Sigmoid colon (tissue), 7 donors: Measurements from ENCODE around the gene ILKAP. TPM values are rescaled to one million over a fixed set of nuclear protein-coding genes. Genes with fewer than 3 reads are reported as not detected.

Source experiments
- DNase-seq: peaks from one replicate; pipeline ENCODE4 v3.0.0-alpha.2; 2019
- H3K27ac ChIP-seq, 4 donors: fragments of 200-600 bp; sonication (generic); one replicate each; pipeline ENCODE4 v1.5.1; 2016 to 2019; ENCODE audit warnings: mild to moderate bottlenecking in 1 of 4
- H3K27me3 ChIP-seq, 3 donors: fragments of 200-600 bp; sonication (generic); one replicate each; pipeline ENCODE4 v1.5.1; 2019; ENCODE audit warnings: mild to moderate bottlenecking in 1 of 3
- H3K36me3 ChIP-seq, 4 donors: fragments of 200-600 bp; sonication (generic); one replicate each; pipeline ENCODE4 v1.5.1; 2016 to 2019
- H3K4me1 ChIP-seq, 4 donors: fragments of 200-600 bp; sonication (generic); one replicate each; pipeline ENCODE4 v1.5.1; 2017 to 2019
- H3K4me3 ChIP-seq, 4 donors: fragments of 200-600 bp; sonication (generic); one replicate each; pipeline ENCODE4 v1.5.1; 2017 to 2019; ENCODE audit warnings: mild to moderate bottlenecking in 2 of 4, moderate library complexity in 1 of 4
- H3K9me3 ChIP-seq, 4 donors: fragments of 200-600 bp in 3 of 4; sonication (generic) in 3 of 4; one replicate each; pipeline versions ENCODE4 v1.5.1 to v1.6.1; 2013 to 2019
- EP300 ChIP-seq, 4 donors: sonication (generic); formaldehyde crosslinking; IDR thresholded peaks; one replicate each; pipeline ENCODE4 v1.6.1; 2017; ENCODE audit warnings: antibody characterized with exemption in 4 of 4
- POLR2A ChIP-seq, 2 donors: fragments of 450-650 bp; IDR thresholded peaks; one replicate each; pipeline ENCODE4 v1.6.1; 2016; ENCODE audit warnings: antibody characterized with exemption in 2 of 2, mild to moderate bottlenecking in 2 of 2, moderate library complexity in 2 of 2
- POLR2AphosphoS5 ChIP-seq, 4 donors: sonication (generic); formaldehyde crosslinking; IDR thresholded peaks; one replicate each; pipeline ENCODE4 v1.6.1; 2017; ENCODE audit warnings: antibody characterized with exemption in 4 of 4
- WGBS, 2 donors: extraction: QIAGEN DNeasy Blood & Tissue Kit; methylation state at CpG; one replicate each; pipeline ENCODE4 v1.1.7; 2013; 5-methylcytosine and 5-hydroxymethylcytosine counted together
- intact Hi-C: fragments of 100-400 bp; cut with DNase I; formaldehyde crosslinking; loops from one replicate; pipeline ENCODE4 v1.15.1; 2023
- polyA plus RNA-seq, 3 donors: library from polyadenylated mRNA; stranded (reverse); fragments of 200-250 nt; gene quantifications; one replicate each; pipeline ENCODE4 v1.2.3, GENCODE V29; 2013
- total RNA-seq, 4 donors: library from RNA; depleted of rRNA; stranded (reverse); fragments of >200 nt; gene quantifications; one replicate each; pipeline ENCODE4 v1.1.0, GENCODE V29; 2016
- TF ChIP-seq, protein P1 (sequence below), 4 experiments: fragments of 450-650 bp in 3 of 4; fragments of 200-600 bp in 1 of 4; IDR thresholded peaks; one replicate each; pipeline ENCODE4 v1.5.1; 2016 to 2019; ENCODE audit warnings: antibody characterized with exemption in 4 of 4, mild to moderate bottlenecking in 3 of 4, moderate library complexity in 2 of 4
- donor health status: healthy with polysubstance abuse.
- donor health status: Bipolar disorder and iron deficiency.
- donor health status: healthy.

The ILKAP gene
- total and polyA plus RNA-seq, 7 donors = 26.4 to 57.3 (median 40.6) TPM

DNA sequence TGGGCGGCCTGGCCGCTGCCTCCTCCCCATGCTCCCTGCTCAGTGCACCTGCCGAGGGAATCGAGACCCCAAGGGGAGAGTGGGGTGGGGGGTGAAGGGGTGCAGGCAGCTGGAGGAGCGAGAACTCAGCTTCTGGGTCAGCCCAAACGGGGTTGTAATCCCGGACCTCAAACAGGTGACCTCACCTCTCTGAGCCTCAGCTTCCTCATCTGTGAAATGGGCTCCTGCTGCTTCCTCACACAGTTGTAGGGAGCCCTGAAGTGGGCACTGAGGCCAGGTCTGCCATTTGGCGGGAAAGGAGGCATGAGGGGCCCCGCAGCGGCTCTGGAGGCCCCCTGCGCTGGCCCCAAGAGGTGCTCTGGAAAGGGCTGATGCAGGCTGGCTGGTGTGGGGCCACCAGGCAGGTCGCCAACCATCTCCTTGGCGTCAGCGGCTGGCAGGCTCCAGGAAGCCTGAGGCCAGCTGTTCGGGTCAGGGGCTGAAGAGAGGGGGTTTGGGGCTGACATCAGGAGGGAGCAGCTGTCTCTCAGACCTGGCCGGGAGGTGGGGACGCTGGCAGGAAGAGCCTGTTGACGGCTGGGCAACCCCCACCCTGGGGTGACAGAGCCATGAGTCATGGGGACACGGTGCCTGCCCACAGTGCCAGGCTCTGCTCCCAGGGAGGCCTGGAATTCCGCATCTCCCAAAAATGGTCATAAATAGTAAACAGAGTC lies 60.1 kb downstream of the ILKAP start:
- H3K27me3 ChIP-seq = no peaks in the 10 kb centered on the region
- intact Hi-C loops = no loop called here
- peaks cover 0 to 28% (median 21%) of the 10 kb centered on the region in 4 donors for H3K4me1 ChIP-seq
- peak overlapping the region in 1 of 4 donors; percentile 1 for H3K27ac ChIP-seq
- no peak overlapping the region for H3K4me3 ChIP-seq
- no peaks in the 10 kb centered on the region for H3K9me3 ChIP-seq
- 55 to 63% methylated on average over 20 of the region's 20 CpGs for whole genome bisulfite sequencing, 2 donors
- no peaks in the 10 kb centered on the region for H3K36me3 ChIP-seq
- no peak for DNase-seq
- TF ChIP-seq POLR2AphosphoS5 (IDR thresholded peaks at IDR 0.05) (no peak), EP300 (IDR thresholded peaks at IDR 0.05) (no peak), POLR2A (IDR thresholded peaks at IDR 0.05) (no peak)
- TF ChIP-seq, protein P1, sequence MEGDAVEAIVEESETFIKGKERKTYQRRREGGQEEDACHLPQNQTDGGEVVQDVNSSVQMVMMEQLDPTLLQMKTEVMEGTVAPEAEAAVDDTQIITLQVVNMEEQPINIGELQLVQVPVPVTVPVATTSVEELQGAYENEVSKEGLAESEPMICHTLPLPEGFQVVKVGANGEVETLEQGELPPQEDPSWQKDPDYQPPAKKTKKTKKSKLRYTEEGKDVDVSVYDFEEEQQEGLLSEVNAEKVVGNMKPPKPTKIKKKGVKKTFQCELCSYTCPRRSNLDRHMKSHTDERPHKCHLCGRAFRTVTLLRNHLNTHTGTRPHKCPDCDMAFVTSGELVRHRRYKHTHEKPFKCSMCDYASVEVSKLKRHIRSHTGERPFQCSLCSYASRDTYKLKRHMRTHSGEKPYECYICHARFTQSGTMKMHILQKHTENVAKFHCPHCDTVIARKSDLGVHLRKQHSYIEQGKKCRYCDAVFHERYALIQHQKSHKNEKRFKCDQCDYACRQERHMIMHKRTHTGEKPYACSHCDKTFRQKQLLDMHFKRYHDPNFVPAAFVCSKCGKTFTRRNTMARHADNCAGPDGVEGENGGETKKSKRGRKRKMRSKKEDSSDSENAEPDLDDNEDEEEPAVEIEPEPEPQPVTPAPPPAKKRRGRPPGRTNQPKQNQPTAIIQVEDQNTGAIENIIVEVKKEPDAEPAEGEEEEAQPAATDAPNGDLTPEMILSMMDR (IDR thresholded peaks at IDR 0.05) = no peak

DNA sequence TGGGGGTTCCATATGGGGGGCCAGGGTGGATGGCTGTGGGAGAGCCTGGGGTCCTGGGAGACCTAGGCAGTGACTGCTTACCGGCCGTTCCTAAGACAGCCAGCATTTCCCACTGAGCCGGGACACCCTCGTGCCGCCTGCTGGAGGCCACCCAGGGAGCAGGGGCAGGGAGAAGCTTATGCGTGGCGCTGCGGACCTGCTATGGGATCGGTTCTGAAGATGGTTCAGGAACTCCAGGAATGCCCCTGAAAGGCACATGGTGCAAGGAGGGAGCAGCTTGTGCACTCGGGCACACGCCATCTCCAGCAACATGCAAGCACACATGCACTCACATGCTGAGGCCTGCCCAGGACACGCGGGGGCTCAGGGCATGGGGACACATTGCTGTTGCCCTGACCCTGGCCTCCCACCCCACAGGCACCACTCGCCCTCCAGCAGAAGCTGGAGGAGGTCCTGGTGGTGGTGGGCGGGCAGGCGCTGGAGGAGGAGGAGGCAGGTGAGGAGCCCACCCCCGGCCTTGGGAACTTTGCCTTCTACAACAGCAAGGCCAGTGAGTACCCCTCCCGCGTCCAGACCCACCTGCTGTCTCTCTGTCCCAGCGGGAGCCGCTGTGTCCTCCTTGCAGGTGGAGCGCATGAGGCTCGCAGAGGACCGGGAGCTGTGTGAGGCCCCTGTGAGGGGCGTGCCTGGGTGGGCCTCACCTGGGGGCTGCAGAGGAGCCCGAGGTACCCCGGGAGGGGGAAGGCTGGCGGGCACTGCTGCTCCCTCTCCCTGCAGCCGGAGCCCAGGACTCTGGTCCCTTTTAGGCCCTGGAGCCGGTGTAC lies 60.9 kb downstream of the ILKAP start:
- Histone ChIP-seq H3K27ac (no peak overlapping the region), H3K9me3 (no peaks in the 10 kb centered on the region), H3K27me3 (no peaks in the 10 kb centered on the region), H3K4me3 (no peak overlapping the region), H3K36me3 (no peaks in the 10 kb centered on the region), H3K4me1 (peaks cover 0 to 36% (median 27%) of the 10 kb centered on the region in 4 donors)
- TF ChIP-seq EP300 (IDR thresholded peaks at IDR 0.05) (no peak), POLR2AphosphoS5 (IDR thresholded peaks at IDR 0.05) (no peak), POLR2A (IDR thresholded peaks at IDR 0.05) (no peak)
- TF ChIP-seq, protein P1 (IDR thresholded peaks at IDR 0.05) = no peak
- 33 to 81% methylated on average over 30 of the region's 30 CpGs for WGBS, 2 donors
- intact Hi-C loops = no loop called here
- DNase-seq = no peak

DNA sequence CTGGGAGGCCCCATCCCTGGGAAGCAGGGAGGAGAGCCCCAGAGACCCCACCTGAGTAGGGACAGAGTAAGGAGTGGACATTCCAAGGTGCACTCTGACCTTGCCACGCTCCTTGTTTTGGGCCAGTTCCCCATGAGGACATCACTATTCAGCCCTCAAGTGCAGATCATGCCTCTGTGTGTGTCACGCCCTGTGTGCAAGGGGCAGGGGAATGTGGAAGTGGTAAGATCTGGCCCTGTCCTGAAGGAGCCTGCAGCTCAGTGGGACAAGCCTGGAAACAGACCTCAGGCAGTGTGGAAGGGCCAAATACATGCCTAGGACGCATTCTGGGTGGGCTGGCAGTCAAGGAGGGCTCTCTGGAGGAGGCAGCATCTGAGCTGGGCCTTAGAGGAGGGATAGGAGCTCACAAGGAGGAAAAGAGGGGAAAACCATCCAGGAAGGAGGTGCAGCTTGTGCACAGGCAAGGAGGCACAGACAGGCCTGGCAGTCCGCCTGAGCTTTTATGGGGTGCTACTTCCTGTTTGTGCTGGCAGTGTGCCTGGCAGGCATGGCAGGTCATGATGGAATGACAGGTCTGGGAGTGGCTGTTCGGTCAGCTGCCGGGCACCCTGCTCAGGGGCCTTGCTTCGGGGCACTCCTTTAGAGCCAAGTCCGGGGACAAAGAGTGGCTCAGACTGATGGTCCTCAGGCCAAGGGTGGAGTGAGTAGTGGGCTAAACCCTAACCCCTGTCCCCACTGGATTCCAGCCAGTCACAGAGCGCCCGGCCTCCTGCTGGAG lies 61.8 kb downstream of the ILKAP start:
- Histone ChIP-seq H3K36me3 (no peaks in the 10 kb centered on the region), H3K9me3 (no peaks in the 10 kb centered on the region), H3K27me3 (no peaks in the 10 kb centered on the region), H3K4me1 (peaks cover 0 to 36% (median 28%) of the 10 kb centered on the region in 4 donors), H3K4me3 (no peak overlapping the region), H3K27ac (no peak overlapping the region)
- whole genome bisulfite sequencing, 2 donors = 19 to 62% methylated on average over 10 of the region's 10 CpGs
- TF ChIP-seq, protein P1 (IDR thresholded peaks at IDR 0.05) = no peak
- no peak for TF ChIP-seq POLR2AphosphoS5 (IDR thresholded peaks at IDR 0.05)
- no peak for TF ChIP-seq POLR2A (IDR thresholded peaks at IDR 0.05)
- no peak for TF ChIP-seq EP300 (IDR thresholded peaks at IDR 0.05)
- intact Hi-C loops = no loop called here
- no peak for DNase-seq

DNA sequence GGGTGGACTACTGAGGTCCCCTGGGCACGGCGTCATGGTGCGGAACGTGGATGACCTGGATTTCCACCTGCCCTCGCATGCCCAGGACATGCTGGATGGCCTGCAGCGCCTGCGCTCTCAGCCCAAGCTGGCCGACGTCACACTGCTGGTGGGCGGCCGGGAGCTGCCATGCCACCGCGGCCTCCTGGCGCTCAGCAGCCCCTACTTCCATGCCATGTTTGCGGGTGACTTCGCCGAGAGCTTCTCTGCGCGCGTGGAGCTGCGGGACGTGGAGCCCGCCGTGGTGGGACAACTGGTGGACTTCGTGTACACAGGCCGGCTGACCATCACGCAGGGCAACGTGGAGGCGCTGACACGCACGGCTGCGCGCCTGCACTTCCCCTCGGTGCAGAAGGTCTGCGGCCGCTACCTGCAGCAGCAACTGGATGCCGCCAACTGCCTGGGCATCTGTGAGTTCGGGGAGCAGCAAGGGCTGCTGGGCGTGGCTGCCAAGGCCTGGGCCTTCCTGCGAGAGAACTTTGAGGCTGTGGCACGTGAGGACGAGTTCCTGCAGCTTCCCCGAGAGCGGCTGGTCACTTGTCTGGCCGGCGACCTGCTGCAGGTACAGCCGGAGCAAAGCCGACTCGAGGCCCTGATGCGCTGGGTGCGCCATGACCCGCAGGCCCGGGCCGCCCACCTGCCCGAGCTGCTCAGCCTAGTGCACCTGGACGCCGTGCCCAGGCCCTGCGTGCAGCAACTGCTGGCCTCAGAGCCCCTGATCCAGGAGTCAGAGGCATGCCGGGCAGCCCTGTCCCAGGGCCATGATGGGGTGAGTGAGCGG lies 62.6 kb downstream of the ILKAP start:
- no peaks in the 10 kb centered on the region for H3K9me3 ChIP-seq
- intact Hi-C loops = no loop called here
- peaks cover 0 to 36% (median 28%) of the 10 kb centered on the region in 4 donors for H3K4me1 ChIP-seq
- WGBS, 2 donors = 78 to 94% methylated on average over 60 of the region's 60 CpGs
- H3K36me3 ChIP-seq = no peaks in the 10 kb centered on the region
- TF ChIP-seq POLR2AphosphoS5 (IDR thresholded peaks at IDR 0.05) = no peak
- TF ChIP-seq, protein P1 (IDR thresholded peaks at IDR 0.05) = no peak
- TF ChIP-seq POLR2A (IDR thresholded peaks at IDR 0.05) = no peak
- no peak for TF ChIP-seq EP300 (IDR thresholded peaks at IDR 0.05)
- H3K27me3 ChIP-seq = no peaks in the 10 kb centered on the region
- H3K4me3 ChIP-seq = no peak overlapping the region
- DNase-seq = no peak
- H3K27ac ChIP-seq = no peak overlapping the region
